H1 (cell line): Measurements from ENCODE around the gene MICALL2. TPM values are rescaled to one million over a fixed set of nuclear protein-coding genes. Genes with fewer than 3 reads are reported as not detected.

Experiments used
- CEBPB ChIP-seq: IDR thresholded peaks from 2 replicates; pipeline ENCODE4 v1.6.1; 2012; ENCODE audit warnings: low read depth, low read length
- CTCF ChIP-seq, 3 experiments: IDR thresholded peaks; 1 replicate in 2 of 3; 2 replicates in 1 of 3; pipeline versions ENCODE4 v1.5.1 to v1.6.1; 2011; ENCODE audit warnings: low read length in 3 of 3, mild to moderate bottlenecking in 3 of 3, inconsistent platforms in 2 of 3, low read depth in 1 of 3, moderate library complexity in 1 of 3; ENCODE audit not compliant: insufficient read depth in 1 of 3; ENCODE audit errors: control extremely low read depth in 1 of 3
- E2F6 ChIP-seq: IDR thresholded peaks from 2 replicates; pipeline ENCODE4 v1.6.1; 2012; ENCODE audit warnings: inconsistent platforms
- EZH2 ChIP-seq: fragments of 200-600 bp; sonication (generic); IDR thresholded peaks from 2 replicates; pipeline ENCODE4 v1.7.1; 2012; ENCODE audit warnings: low read depth, mild to moderate bottlenecking, moderate library complexity, low read length, inconsistent platforms; ENCODE audit not compliant: severe bottlenecking
- HDAC6 ChIP-seq: IDR thresholded peaks from one replicate; pipeline ENCODE4 v1.7.1; 2012; ENCODE audit warnings: low read depth, mild to moderate bottlenecking, inconsistent platforms, low read length, moderate library complexity
- KDM4A ChIP-seq: IDR thresholded peaks from one replicate; pipeline ENCODE4 v1.7.1; 2012; ENCODE audit warnings: low read depth, mild to moderate bottlenecking, moderate library complexity, low read length, inconsistent platforms; ENCODE audit not compliant: severe bottlenecking
- RFX5 ChIP-seq: IDR thresholded peaks from 2 replicates; pipeline ENCODE4 v1.6.1; 2011; ENCODE audit warnings: low read depth, low read length, improper control_type of control experiment, borderline replicate concordance
- SP1 ChIP-seq: IDR thresholded peaks from 2 replicates; pipeline ENCODE4 v1.6.1; 2011; ENCODE audit warnings: low read depth, low read length
- USF2 ChIP-seq: IDR thresholded peaks from 2 replicates; pipeline ENCODE4 v1.6.1; 2011; ENCODE audit warnings: low read length, improper control_type of control experiment
- polyA plus RNA-seq, 7 experiments: library from polyadenylated mRNA; depleted of rRNA in 3 of 7; stranded (reverse) in 5 of 7; unstranded in 2 of 7; fragments of >200 nt in 5 of 7; fragments of 200-250 nt in 2 of 7; gene quantifications; 1 replicate in 5 of 7; 2 replicates in 1 of 7; 4 replicates in 1 of 7; pipeline versions ENCODE4 v1.2.1 to v1.2.3, GENCODE V29; 2011 to 2013; ENCODE audit warnings: missing spikeins in 2 of 7, mixed read lengths in 2 of 7
- total RNA-seq: library from RNA; stranded (reverse); fragmentation: NEBNext Ultra II Directional; extraction: Animal tissue kit (Norgen Biotek cat#: 25700); gene quantifications from 2 replicates; pipeline ENCODE4 v1.2.1, GENCODE V29; 2021

MICALL2 gene
- total and polyA plus RNA-seq, 2 of the 8 experiments (the other 6 are each of a cell fraction or from before 2014, with no cell fraction given) = 5.3 to 8.5 TPM

GRCh38 chr7:1433128-1433920 is 25.9 kb downstream of the MICALL2 start (continued):
- TF ChIP-seq CTCF (IDR thresholded peaks at IDR 0.05; ENCODE audit: control extremely low read depth in 1 of 3, insufficient read depth in 1 of 3, low read depth in 1 of 3, low read length in 3 of 3) (no peak), SP1 (no peak), USF2 (no peak), HDAC6 (no peak), CEBPB (no peak), E2F6 (no peak), KDM4A (no peak), RFX5 (no peak), EZH2 (no peak)
- TF ChIP-seq, all 59 proteins: peak for 0
